SW480 (cell line): Measurements from ENCODE around the gene NPIPB2.
"Not testable (repeated sequence)": the region's sequence is repeated elsewhere in the genome, so short reads cannot be mapped to it uniquely, and the experiment has no call there.

Experiments used
- DNase-seq: peaks from one replicate; pipeline ENCODE4 v3.0.0-alpha.2; 2016; ENCODE audit warnings: low spot score

NPIPB2 gene

GRCh38 chr16:11957591-11958395, 15.9 kb upstream of the NPIPB2 start:
- no peak for DNase-seq

GRCh38 chr16:11956558-11956957, 14.7 kb upstream of the NPIPB2 start:
- DNase-seq: no peak

GRCh38 chr16:11955713-11956123, 13.9 kb upstream of the NPIPB2 start:
- no peak for DNase-seq

DNA sequence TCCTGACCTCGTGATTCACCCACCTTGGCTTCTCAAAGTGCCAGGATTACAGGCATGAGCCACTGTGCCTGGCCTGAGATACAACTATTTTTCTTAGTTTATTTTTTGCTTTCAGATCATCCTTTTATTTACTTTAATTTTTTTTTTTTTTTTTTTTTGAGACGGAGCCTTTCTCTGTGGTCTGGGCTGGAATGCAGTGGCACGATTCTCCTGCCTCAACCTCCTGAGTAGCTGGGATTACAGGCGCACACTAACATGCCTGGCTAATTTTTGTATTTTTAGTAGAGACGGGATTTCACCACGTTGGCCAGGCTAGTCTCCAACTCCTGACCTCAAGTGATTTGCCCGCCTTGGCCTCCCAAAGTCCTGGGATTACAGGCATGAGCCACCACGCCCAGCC, 11.7 kb upstream of the NPIPB2 start:
- DNase-seq: not testable (repeated sequence)

DNA sequence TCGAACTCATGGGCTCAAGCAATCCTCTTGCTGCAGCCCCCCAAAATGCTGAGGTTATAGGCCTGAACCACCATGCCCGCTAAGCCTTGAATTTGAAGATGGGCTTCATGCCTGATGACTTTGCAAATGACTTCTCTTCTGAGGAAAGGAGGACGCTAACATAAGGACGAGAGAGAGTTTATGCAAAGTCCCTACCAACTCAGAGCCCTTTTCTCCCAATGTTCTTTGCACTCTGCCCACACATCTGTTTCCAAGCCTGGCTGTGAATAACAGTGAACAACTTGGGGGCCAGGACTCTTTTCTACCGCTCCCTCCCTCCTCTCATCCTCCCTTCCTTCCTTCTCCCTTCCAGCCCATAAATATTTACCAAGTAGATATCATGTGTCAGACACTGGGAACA, 8.5 kb upstream of the NPIPB2 start:
- DNase-seq: no peak

DNA sequence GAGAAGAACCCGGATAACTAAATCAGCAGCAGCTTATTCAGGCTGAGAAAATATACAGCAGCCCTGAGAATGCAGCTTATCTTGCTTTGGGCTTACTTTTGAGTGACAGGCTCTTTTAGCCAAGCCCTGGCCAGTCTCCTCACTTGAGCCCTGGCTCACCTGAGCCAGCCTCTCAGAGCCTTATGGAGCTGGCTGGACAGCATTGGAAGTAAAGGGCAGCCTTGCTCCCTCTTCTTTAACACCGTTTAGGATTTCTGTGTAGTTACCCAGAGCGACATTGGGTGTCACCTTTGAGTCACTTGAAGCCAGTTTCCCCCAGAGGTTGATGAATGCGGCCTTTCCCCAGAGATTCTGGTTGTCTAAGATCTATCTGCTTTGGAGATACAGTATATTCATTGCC, 7.7 kb upstream of the NPIPB2 start:
- peak; percentile 72 for DNase-seq

DNA sequence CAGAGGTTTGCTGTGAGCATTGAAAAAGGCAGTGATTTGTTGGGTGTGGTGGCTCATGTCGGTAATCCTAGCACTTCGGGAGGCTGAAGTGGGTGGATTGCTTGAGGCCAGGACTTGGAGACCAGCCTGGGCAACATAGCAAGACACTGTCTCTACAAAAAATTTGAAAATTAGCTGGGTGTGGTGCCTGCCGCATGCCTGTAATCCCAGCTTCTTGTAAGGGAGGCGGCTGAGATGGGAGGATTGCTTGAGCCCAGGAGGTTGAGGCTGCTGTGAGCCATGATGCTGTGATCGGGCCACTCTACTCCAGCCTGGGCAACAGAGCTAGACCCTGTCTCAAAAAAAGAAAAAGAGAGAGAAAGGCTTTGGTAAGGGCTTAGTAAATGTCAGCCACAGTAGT, 7.0 kb upstream of the NPIPB2 start:
- DNase-seq: no peak

DNA sequence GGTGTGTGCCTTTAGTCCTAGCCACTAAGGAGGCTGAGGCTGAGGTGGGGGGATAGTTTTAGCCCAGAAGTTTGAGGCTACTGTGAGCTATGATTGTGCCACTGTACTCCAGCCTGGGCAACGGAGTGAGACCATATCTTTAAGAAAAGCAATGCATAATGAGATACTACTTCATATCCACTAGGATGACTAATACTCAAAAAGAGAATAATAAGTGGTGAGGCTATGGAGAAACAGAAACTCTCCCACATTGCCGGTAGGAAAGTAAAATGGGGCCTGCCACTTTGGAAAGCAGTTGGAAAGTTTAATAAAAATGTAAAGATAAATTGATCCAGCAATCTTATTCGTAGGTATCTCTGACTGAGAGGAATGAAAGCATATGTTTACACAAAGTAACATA, 4.6 kb upstream of the NPIPB2 start:
- DNase-seq: no peak

GRCh38 chr16:11927350-11927749, 14.5 kb downstream of the NPIPB2 start:
- DNase-seq: not testable (repeated sequence)

DNA sequence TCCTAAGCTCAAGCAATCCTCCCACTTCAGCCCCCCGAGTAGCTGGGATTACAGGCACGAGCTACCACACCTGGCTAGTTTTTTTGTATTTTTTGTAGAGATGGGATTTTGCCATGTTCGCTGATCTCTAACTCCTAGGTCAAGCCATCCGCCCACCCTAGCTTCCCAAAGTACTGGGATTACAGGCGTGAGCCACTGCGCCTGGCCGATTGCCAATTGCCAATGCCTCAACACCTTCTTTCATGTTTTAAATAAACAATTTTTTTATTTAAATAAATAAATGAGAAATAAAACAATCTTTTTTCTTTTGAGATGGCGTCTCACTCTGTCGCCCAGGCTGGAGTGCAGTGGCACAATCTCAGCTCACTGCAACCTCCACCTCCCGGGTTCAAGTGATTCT, 17.8 kb downstream of the NPIPB2 start:
- DNase-seq: not testable (repeated sequence)

DNA sequence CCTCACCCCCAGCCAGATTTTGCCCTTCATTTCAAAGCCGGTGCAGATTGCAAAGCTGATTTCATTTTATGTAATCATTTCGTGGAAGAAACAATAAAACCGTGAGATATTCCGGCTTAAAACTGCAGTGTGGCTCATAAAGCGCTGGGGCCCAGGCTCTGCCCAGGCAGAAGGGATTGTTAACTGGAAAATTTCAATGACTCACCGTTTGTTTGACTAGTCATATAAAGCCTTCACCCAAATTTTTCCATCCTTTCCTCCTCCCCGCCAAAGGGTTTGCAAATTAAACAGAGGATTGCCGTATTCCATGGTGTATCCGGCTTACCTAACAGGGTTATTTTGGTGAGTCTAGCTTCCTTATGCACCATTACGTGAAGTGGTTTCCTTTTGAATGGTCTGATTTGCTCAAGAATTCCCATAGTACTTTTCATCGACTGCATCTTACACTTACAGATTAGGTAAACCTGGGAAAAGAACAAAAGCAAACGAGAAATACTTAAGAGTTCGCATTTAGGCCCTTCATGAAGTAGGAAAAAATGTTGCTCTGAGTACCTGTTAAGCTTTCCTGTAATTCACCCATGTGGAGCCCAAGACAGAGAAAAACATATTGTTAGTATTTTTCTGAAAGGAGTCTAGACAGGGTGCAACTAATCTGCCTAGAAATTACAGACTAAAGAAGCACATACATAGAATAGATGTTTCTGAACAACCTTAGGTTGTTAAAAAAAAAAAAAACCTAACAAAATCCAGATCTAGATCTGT, 25.1 kb downstream of the NPIPB2 start:
- peak; percentile 94 for DNase-seq

- peak; percentile 97 for DNase-seq
These were observed 26.0 kb downstream of the NPIPB2 start, which contains the start of gene GSPT1 for GRCh38 chr16:11915644-11916523. TSS of gene GSPT1 (minus strand) at chr16:11915956. CDS start at chr16:11915720, 236 bp downstream.

DNA sequence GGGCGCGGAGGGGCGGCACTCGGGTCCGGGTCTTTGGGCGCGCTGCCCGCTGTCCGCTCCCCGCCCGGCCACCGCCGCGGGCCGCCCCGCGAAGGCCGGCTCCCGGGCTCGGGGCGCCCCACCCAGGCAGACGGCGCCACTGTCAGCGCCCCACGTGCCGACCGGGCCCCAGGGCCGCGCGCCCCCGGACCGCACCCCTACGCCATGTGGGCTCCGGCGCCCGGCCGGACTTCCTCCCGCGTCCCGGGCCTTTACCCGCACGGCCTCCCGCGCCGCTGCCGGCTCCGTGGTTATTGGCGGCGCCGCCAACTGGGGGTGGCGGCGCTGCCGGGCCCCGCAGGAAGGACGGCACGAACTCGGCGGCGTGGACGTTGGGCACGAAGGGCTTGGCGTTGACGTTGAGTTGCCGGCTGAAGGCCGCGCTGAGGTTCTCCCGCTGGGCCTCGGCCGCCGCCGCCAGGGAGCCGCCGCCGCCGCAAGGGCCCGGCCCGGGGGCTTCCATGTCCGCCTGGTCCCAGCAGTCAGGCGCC, 26.7 kb downstream of the NPIPB2 start:
- peak; percentile 33 for DNase-seq

- peak; percentile 44 for DNase-seq
These were observed 27.4 kb downstream of the NPIPB2 start for GRCh38 chr16:11914210-11915113.

DNA sequence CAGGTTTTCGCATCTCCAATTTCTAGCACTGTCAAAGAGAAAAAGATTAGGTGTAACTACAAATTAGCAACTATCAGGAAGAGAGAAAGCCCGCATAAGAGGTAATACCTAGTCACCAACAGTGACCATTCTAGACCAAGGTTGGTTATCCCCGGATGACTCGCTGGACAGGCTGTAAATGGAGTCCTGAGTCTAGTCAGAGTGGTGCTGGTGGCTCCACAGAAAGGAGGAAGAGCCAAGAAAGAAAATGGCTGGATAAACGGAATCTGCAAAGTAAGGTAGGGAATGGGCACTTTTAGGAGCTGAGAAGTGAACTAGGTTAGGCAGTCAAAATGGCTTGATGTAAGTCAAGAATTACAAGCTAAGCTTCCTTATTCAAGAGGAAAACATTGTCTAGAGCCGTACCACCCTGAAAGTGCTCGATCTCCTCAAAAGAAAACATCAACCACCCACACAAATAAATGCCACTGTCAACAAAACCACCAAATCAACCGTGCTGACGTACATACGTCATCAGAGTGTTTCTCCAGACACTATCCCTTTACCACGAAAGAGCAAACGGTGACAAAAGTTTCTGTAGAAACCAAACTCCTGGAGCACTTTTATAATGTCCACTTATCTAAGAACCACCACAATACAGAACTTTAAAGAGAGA, 28.3 kb downstream of the NPIPB2 start:
- peak; percentile 16 for DNase-seq

DNA sequence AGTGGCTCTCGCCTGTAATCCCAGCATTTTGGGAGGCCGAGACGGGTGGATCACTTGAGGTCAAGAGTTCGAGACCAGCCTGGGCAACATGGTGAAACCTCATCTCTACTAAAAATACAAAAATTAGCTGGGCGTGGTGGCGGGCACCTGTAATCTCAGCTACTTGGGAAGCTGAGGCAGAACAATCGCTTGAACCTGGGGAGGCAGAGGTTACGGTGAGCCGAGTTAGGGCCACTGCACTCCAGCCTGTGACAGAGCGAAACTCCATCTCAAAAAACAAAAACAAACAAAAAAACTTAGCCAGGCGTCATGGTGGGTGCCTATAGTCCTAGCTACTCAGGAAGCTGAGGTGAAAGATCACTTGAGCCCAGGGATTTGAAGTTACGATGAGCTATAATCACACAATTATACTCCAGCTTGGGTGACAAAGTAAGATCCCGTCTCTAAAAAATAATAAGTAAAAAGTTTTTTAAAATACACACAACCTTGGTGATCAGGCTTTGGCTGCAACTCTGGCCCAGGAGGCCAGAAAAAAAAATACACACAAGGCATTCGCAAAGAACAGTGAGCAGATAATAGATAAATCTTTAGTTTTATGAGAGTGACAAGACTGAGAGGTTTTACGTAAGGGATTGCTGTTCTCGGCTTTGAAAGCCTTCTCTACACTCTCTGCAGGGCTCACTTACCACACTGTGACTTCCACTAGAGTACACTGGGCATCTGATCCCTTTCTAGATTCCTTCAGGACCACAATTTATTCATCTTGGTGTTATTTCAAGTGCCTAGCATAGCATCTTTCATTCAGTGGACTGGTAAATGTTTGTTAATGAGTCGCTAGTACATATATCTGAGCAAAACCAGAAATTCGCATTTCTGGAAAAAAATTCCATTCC, 31.9 kb downstream of the NPIPB2 start:
- DNase-seq: no peak

- DNase-seq: no peak
These were observed 34.5 kb downstream of the NPIPB2 start for GRCh38 chr16:11907160-11907970.

- no peak for DNase-seq
These were observed 37.9 kb downstream of the NPIPB2 start for GRCh38 chr16:11903906-11904305.
